HG02678 (cell line): ENCODE measurements around the gene OR52E1.
"Not testable (repeated sequence)": the region's sequence is repeated elsewhere in the genome, so short reads cannot be mapped to it uniquely, and the experiment has no call there.

Source experiments
- ATAC-seq: cut with Tn5 transposase; IDR thresholded peaks from one replicate; pipeline ENCODE4 v1.9.1; 2021; ENCODE audit warnings: mild to moderate bottlenecking, moderate library complexity; ENCODE audit not compliant: unreplicated experiment

The OR52E1 gene

DNA sequence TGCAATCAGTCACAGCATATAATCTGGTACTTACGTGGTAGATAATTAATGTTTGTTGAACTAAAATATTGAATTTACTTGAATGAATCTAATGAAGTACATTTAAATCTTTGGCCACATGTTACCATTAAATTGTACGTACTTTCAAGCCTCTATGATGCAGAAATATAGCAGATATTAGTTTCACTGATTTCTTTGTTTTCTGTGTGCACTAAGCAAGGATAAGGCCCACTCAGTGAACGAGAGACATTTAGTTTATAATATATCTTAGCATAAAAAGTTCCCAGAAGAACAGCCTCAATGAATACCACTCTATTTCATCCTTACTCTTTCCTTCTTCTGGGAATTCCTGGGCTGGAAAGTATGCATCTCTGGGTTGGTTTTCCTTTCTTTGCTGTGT lies at the start of gene OR52E1:
OR52E1 (plus strand) TSS at position 301 of the 400 bp plus-strand sequence.
- no peak for ATAC-seq

DNA sequence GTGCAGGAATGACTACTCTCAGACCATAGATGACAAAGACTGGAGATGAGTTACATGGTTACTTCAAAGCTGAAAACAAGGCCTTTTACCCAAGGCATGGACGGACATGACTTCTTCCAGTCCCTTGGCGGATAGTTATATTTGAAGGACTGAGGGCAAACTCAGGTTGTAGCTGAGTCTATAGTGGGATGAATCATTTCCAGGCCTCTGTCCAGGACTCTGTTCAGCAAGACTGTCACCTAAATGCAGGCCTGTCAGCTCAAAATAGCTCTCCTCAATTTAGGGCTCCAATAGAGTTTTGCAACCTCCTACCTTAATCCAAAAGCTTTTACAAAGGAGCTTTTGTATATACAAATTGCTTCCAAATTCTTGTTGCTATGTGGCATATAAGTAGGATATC lies 47.4 kb upstream of the OR52E1 start:
- no peak for ATAC-seq

DNA sequence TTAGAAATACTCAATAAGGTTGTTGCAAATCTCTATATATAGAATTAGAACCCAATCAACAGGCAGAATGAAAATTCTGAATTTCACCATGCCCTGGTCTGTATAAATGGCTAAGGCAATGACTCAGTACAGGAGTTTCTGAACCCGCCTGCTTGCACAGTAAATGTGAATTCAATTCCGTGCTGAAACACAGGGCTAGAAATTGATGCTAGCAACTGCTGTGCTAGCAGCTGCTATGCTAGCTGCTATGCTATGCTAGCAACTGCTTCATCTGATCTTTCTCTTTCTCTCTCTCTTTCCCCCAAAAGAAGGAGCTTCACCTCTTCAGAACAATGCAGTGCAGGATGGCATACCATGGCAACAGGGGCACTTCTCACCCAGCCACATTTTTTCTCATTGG lies 32.7 kb upstream of the OR52E1 start:
- no peak for ATAC-seq

DNA sequence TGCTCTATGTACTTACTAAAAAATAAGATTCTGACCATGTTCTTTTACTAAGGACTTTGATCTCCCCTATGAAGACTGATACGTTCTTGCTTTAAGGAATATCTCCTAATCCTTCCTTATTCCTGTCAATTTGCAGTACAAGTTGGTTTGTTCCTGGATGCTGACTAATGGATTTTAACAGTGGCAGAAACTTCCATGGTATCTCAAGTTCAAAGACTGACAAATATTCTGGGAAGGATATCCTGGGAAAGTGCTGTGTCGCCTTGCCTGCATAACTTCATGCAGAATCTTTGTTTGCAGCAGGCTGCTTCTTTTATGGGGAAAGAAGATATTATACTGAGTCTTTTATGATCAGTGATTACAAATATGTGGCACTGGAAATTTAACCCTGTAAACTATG lies 31.4 kb upstream of the OR52E1 start:
- no peak for ATAC-seq

DNA sequence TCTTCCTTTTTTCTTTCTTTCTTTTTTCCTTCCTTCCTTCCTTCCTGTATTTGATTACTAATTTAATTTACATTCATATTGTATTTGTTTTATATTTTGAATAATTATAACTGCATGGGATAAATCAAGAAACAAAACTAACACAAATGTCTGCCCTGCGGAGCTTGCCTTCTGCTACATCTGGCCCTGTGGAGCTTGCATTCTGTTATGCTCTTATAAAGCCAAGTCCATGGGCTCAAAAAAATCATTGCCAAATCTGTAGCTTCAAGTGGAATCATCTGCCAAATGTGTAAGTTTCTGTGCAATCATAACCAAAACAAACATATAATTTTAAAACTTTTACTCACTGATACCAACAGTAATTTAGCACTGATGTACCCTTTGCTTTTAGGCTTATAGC lies 31.0 kb upstream of the OR52E1 start:
- ATAC-seq, result no peak

DNA sequence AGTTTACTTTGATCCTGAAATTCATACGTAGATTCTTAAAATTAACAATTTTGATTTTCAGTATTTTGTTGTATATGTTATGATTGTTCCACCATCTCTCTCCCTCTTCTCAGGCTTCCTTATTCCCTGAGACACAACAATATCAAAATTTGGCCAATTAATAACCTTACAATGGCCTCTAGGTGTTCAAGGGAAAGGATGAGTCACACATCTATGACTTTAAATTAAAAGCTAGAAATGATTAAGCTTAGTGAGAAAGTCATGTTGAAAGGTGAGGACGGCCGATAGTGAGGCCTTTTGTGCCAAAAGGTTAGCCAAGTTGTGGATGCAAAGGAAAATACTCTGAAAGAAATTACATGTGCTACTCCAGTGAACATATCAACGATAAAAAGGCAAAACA lies 28.5 kb upstream of the OR52E1 start:
- no peak for ATAC-seq

DNA sequence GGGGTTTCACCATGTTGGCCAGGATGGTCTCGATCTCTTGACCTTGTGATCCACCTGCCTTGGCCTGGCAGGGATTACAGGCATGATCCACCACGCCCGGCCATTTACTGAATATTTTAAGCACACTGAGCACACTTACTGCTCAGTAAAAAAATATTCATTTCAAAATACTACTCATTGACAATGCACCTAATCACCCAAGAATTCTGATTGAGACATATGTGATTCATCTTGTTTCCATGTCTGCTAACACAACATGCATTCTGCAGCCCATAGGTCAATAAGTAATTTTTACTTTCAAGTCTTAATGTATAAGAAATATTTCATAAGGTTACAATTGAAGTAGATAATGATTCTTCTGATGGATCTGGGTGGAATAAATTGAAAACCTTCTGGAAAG lies 27.3 kb upstream of the OR52E1 start:
- ATAC-seq, result no peak

DNA sequence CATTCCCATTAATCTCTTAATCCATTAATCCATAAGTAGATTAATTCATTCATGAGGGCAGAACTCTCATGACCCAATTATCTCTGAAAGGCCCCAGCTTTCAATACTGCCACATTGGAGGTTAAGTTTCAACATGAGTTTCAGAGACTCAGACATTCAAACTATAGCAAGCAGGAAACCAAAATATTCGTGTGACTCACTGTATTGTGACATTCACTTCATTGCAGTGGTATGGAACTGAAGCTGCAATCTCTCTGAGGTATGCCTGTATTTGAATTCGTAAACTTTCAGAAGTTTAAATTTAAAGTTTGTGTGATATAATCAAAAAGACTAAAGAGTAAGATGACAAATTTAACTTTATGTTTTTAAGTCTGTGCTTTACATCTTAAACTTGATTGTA lies 26.0 kb upstream of the OR52E1 start:
- no peak for ATAC-seq

DNA sequence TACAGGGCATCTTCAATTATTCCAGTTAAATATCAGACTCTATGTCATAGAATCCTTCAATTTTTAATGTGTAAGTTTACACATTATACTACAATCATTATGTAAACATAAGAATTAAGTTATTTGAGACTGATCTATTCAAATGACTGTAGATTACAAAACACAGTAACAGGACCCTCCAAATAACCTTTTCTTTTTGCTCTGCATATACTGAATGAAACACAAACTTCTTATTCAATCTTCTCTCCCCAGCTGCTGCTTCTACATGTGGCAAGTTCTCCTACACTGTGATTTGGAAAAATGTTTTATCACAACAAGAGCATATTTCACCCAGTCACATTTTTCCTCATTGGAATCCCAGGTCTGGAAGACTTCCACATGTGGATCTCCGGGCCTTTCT lies 23.1 kb upstream of the OR52E1 start, which contains the start of gene OR52J3:
OR52J3 (plus strand) TSS at position 301 of the 400 bp plus-strand sequence; CDS start at position 301, 0 bp downstream.
- no peak for ATAC-seq

DNA sequence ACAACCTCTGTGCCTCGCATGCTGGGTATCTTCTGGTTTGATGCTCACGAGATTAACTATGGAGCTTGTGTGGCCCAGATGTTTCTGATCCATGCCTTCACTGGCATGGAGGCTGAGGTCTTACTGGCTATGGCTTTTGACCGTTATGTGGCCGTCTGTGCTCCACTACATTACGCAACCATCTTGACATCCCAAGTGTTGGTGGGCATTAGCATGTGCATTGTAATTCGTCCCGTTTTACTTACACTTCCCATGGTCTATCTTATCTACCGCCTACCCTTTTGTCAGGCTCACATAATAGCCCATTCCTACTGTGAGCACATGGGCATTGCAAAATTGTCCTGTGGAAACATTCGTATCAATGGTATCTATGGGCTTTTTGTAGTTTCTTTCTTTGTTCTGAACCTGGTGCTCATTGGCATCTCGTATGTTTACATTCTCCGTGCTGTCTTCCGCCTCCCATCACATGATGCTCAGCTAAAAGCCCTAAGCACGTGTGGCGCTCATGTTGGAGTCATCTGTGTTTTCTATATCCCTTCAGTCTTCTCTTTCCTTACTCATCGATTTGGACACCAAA lies 22.5 kb upstream of the OR52E1 start:
- no peak for ATAC-seq

DNA sequence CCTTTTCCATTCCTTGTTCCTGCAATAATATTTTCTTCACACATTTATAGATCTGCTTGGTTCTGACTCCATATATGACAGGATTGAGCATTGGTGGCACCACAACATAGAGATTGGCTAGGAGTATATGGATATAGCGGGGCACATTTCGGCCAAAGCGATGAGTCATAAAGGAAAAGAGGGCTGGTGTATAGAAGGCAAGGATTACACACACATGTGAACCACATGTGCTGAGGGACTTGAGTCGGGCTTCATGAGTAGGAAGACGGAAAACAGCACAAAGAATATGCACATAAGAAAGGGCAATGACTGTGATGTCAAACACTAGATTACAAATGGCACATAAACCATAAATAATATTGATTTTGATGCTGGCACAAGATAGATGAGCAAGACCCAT lies 10.7 kb upstream of the OR52E1 start:
- not testable (repeated sequence) for ATAC-seq

DNA sequence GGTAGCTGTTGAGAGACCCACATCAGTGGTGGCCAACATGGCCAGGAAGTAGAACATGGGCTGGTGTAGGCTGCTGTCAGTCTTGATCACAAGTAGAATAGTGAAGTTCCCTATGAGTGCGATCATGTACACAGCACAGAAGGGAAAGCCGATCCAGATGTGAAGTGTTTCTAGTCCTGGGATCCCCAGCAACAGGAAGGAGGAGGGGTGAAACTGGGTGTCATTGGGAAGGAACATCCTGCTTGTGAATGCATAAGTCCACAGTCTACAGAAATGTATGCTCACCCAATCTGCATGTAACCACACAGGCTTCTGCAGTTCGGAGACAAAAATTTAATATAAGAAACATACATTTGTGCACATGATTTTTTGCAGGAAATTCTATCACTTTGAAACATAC lies 10.0 kb upstream of the OR52E1 start, which contains the start of gene OR52E2:
OR52E2 (minus strand) TSS at position 237 of the 400 bp plus-strand sequence; CDS start at position 237, 0 bp downstream.
- no peak for ATAC-seq

DNA sequence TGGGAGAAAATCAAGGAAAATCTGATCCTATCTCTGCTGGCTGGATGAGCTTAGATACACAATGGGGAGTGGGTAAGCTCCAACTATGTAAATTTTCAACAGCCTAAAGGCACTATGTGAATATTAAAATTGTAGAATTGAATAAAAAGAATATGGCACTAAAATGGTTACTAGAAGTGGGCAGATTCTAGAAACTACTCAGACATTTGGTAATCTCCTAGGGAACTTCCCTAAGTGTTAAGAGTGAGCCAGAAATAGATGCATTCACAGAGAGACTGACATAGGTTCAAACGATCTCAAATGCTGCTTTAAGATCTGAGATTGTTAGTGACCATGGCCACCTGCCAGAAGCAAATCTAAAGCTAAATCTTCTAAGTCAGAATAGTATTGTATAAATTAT lies 4.3 kb upstream of the OR52E1 start:
- no peak for ATAC-seq

DNA sequence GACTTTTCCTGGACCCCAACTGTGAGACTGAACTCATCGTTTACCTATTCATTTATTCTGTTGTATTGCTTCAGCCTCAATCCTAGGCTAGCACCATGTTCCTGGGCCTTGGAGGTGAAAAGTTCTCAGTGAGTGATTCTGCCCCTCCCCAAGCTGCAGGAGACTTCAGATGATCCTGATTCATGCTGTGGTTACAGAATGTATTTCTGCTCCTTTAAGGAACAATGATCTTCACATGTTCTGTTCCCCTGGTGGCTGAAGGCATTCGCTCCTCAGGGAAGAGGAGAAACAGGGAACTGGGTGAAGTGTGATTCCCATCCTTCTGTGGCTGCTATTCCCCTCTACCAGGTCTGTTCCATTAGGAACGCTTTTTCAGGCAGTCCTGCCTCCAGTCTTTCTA lies 2.4 kb downstream of the OR52E1 start:
- ATAC-seq, result no peak

DNA sequence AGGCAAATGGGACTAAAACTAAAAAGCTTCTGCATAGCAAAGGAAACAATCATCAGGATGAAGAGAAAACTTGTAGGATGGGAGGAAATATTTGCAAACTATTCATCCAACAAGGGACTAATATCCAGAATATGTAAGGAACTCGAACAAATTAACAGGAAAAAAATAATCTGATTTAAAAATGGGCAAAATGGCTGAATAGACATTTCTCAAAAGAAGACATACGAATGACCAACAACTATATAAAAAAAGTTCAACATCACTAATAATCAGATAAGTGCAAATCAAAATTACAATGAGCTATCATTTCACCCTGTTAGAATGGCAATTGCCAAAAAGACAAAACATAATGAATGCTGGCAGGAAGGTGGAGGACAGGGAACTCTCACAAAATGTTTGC lies 12.0 kb downstream of the OR52E1 start:
- ATAC-seq, result no peak

DNA sequence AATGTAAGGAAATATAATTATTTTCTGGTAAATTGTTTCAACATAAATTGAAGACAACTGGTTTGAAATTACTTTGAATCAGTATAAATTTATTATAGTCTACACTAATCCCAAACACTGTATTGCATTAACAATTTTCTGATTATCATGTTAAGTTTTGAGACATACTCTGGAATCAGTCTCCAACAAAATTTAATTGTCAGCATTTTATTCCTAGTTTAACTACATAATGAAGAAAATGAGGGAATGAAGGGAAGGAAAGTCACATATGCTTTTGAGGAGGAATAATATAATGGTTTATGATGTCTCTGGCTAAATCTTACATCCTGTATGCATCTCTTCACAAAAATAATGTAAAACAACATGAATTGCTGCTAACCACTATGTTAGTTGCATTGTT lies 14.2 kb downstream of the OR52E1 start:
- no peak for ATAC-seq

DNA sequence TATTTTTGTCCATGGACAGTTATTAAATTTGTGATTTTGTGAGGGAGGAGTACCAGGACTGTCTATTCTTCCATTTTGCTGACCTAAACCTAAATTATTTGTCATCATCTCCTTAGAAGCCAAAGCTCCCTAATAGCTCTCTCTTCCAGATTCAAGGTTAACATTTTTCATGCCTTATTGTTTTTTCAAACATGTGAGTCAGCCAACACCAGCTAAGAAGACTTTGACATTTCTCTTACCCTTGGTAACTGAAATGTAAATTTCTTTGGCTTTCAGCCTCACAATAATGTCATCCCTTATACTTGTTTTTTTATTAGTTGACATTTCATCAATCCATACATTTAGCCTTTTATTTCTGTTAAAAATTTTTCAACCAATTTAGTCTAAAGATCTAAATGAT lies 19.2 kb downstream of the OR52E1 start:
- ATAC-seq, result no peak

DNA sequence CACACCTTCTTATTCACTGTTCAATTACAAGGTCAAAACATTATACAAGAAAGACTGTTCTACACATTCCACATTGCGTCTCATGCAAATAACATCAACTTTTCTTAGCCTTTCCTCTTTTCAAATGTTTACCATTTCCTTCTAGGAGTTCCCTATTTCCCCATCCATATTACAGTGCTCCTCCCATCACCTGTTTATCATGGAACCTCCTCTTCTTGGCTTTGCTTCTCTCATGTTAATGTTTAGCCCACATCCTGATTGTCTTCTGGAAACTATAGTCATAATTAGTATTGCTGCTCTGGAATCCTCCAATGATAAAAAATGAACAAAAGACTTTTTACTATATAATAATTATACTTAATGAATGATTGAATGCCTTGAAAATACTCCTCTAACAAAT lies 21.3 kb downstream of the OR52E1 start:
- no peak for ATAC-seq

DNA sequence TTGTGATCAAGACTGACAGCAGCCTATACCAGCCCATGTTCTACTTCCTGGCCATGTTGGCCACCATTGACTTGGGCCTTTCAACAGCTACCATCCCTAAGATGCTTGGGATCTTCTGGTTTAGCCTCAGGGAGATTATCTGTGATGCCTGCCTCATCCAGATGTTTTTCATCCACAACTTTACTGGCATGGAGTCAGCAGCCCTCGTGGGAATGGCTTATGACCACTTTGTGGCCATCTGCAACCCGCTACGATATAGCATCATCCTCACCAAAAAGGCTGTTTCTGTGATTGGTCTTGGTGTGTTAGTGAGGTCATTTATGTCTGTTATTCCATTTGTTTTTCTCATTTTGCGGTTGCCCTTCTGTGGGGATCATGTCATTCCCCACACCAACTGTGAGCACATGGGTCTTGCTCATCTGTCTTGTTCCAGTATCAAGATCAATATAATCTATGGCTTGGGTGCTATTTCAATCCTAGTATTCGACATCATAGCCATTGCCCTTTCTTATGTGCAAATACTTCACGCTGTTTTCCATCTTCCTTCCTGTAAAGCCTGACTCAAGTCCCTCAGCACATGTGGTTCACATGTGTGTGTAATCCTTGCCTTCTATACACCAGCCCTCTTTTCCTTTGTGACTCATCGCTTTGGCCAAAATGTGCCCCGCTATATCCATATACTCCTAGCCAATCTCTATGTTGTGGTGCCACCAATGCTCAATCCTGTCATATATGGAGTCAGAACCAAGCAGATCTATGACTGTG lies 23.6 kb downstream of the OR52E1 start:
- ATAC-seq, result no peak

DNA sequence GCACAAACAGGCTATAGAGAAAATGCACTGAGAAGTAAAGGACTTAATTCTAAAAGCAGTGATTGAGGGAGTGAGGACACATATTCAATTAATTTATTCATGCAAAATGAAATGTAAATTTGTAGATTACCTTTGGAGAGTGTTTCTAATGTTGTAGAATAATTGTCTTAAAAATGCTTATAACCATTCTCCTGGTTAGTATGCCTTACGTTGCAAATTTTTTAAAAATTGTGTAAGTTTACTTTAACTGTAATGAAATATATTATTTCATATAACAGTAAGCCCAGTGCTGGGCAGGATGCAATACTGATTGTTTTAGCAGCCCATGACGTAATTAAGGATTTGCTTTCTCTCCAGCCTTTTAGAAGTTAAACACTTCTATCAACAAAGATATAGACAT lies 26.6 kb downstream of the OR52E1 start:
- no peak for ATAC-seq

DNA sequence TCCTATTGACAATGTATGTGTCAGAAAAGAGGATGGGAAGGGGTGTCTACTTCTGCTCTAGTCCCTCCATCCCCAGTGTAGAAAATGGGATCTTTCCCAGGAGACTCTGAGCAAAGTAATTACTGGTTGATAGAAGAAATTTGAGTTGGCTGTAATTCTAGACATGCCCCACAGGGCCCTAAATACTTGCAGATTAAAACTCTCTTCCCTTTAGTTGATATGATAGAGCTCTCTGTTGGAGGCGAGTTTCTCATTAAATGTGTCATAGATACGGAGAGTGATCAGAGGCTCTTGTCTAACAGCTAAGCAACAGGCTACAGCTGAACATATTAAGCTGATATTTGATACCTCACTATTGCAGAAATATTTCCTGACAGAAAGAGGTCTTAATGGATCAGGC lies 32.9 kb downstream of the OR52E1 start:
- no peak for ATAC-seq

DNA sequence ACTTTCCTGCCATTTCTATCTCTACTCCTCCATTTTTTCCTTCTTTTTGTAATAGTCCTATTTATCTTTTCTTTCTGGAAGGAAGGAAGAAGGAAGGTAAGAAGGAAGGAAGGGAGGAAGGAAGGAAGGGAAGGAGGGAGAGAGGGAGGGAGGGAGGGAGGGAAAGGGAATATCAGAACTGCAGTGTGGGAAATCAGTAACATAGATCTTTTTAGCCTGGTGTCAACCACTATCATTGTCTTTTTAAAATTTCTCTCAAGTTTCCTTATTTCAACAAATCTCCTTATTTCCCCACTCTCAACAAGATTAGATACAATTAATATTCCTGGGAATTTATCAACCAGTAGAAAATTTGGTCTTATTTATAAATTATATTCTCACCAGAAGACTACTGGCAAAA lies 33.7 kb downstream of the OR52E1 start:
- no peak for ATAC-seq

DNA sequence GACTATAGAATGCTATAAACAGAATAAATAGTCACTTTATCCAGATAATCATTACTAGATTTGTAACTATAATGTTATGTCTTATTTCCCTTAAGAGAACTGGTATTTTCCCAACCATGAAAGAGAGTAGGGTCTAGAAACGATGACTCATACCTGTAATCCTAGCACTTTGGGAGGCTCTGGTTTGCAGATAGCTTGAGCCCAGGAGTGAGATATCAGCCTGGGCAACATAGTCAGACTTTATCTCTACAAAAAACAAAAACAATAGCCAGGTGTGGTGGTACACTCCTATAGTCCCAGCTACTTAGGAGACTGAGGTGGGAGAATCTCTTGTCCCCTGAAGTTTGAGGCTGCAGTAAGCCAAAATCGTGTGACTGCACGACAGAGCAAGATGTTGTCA lies 37.9 kb downstream of the OR52E1 start:
- ATAC-seq, result no peak
